ENCODE results near the gene SLC2A1. TPM values are rescaled to one million over a fixed set of nuclear protein-coding genes. Genes with fewer than 3 reads are reported as not detected.

Gene SLC2A1
- total RNA-seq, 1 donor from 2014 or later: 117 TPM

DNA sequence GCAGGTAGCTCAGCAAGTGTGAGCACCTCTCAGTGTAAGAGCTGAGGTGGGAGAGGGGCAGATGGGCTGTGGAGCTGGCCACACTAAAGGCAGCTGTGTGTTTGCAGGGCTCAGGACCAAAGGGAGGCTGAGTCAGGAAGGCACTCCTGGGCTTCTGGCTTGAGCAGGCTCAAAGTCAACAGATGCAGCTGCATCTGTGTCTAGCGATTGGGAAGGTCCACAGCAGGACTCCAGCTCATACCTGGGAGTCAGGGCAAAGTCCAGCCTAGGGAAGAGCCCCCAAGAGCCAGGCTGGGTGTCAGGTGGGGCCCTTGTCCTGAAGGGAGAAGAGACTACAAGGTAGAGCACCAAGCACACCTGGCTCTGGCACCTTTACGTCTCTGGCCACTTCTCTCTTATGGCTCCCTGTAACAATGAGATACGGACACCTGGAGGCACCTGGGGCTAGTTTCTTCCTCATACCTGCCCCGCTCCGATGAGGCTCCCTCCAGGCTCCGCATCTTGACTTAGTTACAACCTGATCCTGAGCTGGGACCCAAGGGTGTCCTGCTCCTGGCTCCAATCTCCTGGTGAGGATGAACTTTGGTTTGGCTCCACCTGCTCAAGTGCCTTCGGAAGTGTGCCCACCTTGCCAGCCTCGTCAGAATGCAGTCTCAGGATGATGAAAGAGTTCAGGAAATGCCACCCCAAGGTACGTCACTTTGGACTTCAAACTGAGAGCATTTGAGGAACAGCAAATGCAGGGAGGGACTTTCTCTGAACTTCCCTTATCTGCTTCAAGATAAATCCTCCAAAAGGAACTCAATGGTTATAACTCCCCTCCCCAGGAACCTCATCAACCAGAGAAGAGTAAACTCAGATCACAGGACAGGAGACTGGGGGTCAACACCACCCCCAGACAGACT lies 21.5 kb upstream of the SLC2A1 start:
- POLR2A ChIA-PET: interaction anchor here (0.8 to 1.7 kb wide), 3 partner anchors 28 to 57 kb away, joined by 5 to 8 read pairs (median 5); no protein-coding TSS in a partner anchor

GRCh38 chr1:42979036-42979430 lies 20.4 kb upstream of the SLC2A1 start:
- Mint-ChIP-seq H3K27ac (no peak overlapping the region), H3K27me3 (no peaks in the 10 kb centered on the region), H3K9me3 (no peaks in the 10 kb centered on the region), H3K4me3 (no peak overlapping the region), H3K4me1 (peaks cover 21% of the 10 kb centered on the region), H3K36me3 (ENCODE audit: low read depth) (peaks cover 11% of the 10 kb centered on the region)
- POLR2A ChIA-PET: interaction anchor here (0.9 to 1.7 kb wide), 2 partner anchors 27 to 56 kb away, joined by 5 read pairs; no protein-coding TSS in a partner anchor
- intact Hi-C loops (cut with micrococcal nuclease): no loop called here
- ATAC-seq (ENCODE audit: low read depth): no peak
- TF ChIP-seq, protein P1, sequence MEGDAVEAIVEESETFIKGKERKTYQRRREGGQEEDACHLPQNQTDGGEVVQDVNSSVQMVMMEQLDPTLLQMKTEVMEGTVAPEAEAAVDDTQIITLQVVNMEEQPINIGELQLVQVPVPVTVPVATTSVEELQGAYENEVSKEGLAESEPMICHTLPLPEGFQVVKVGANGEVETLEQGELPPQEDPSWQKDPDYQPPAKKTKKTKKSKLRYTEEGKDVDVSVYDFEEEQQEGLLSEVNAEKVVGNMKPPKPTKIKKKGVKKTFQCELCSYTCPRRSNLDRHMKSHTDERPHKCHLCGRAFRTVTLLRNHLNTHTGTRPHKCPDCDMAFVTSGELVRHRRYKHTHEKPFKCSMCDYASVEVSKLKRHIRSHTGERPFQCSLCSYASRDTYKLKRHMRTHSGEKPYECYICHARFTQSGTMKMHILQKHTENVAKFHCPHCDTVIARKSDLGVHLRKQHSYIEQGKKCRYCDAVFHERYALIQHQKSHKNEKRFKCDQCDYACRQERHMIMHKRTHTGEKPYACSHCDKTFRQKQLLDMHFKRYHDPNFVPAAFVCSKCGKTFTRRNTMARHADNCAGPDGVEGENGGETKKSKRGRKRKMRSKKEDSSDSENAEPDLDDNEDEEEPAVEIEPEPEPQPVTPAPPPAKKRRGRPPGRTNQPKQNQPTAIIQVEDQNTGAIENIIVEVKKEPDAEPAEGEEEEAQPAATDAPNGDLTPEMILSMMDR (IDR thresholded peaks at IDR 0.05): no peak
- CTCF ChIA-PET: no interaction called here
- DNase-seq: no peak

More for the DNA sequence above, 21.5 kb upstream of the SLC2A1 start:
- CTCF ChIA-PET: no interaction called here
- peak overlapping the region; percentile 5 for H3K4me3 Mint-ChIP-seq
- H3K9me3 Mint-ChIP-seq: no peaks in the 10 kb centered on the region
- DNase-seq: no peak
- H3K4me1 Mint-ChIP-seq: peaks cover 21% of the 10 kb centered on the region
- TF ChIP-seq, protein P1 (IDR thresholded peaks at IDR 0.05): no peak
- intact Hi-C loops (cut with micrococcal nuclease): no loop called here
- ATAC-seq (ENCODE audit: low read depth): peak; percentile 64
- H3K27ac Mint-ChIP-seq: peak overlapping the region; percentile 65
- H3K27me3 Mint-ChIP-seq: no peaks in the 10 kb centered on the region
- peaks cover 10% of the 10 kb centered on the region for H3K36me3 Mint-ChIP-seq (ENCODE audit: low read depth)

DNA sequence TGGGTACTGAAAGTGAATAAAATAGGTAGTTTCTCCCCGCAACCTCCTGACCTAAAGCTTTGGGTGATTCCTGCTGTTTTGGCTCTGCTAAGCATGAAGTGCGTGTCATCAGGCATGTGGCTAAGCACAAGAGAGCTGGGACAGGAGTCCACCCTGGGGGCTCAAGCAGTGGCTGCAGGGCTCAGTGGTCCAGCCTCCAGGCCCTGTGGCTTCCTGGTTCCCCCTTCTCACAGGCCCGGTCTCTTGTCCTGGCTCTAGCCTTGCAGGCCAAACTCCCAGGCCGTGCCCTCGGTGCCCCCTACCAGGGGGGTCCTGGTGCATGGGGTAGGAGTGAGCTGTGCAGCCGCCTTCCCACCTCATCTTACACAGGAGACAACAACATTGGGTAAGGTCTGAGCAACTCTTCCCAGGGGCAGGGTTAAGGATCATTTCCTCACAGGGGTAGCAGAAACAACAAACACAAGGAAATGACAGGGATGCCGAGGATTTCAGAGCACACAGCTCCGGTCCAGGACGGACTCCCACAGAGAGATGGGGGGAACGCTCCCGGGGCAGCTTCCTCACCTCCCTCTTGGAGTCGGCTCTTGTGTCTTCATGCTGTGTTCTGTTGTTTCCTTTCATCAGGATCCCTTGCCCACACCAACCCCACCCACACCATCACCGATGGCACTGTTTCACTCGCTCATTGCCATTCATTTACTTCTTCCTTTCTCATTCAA lies 19.8 kb upstream of the SLC2A1 start:
- ATAC-seq (ENCODE audit: low read depth): no peak

DNA sequence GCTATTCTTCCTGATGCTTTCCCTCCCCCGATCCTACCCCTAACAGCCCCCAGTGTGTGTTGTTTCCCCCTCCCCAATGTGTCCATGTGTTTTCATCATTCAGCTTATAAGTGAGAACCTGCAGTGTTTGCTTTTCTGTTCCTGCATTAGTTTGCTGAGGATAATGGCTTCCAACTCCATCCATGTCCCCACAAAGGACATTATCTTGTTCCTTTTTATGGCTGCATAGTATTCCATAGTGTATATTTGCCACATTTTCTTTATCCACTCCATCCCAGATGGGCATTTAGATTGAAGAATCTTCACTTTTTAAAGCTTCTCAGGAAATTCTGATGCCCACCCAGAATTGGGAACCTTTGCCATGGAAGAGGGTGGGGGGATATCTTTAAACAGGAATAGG lies 19.0 kb upstream of the SLC2A1 start:
- DNase-seq (no peak), ATAC-seq (ENCODE audit: low read depth) (no peak)
- Mint-ChIP-seq H3K27me3 (no peaks in the 10 kb centered on the region), H3K9me3 (no peaks in the 10 kb centered on the region), H3K4me1 (peaks cover 21% of the 10 kb centered on the region), H3K27ac (no peak overlapping the region), H3K4me3 (no peak overlapping the region), H3K36me3 (ENCODE audit: low read depth) (peaks cover 14% of the 10 kb centered on the region)
- intact Hi-C loops (cut with micrococcal nuclease): no loop called here
- TF ChIP-seq, protein P1 (IDR thresholded peaks at IDR 0.05): no peak
- ChIA-PET POLR2A (interaction anchor here (0.7 kb wide), 1 partner anchor 11 kb away, joined by 3 read pairs; no protein-coding TSS in a partner anchor), CTCF (no interaction called here)

More for the DNA sequence above, 19.8 kb upstream of the SLC2A1 start:
- no peak overlapping the region for H3K27ac Mint-ChIP-seq
- DNase-seq: no peak
- ChIA-PET CTCF (no interaction called here), POLR2A (no interaction called here)
- intact Hi-C loops (cut with micrococcal nuclease): no loop called here
- no peaks in the 10 kb centered on the region for H3K9me3 Mint-ChIP-seq
- peaks cover 21% of the 10 kb centered on the region for H3K4me1 Mint-ChIP-seq
- peaks cover 14% of the 10 kb centered on the region for H3K36me3 Mint-ChIP-seq (ENCODE audit: low read depth)
- TF ChIP-seq, protein P1 (IDR thresholded peaks at IDR 0.05): no peak
- H3K4me3 Mint-ChIP-seq: no peak overlapping the region
- no peaks in the 10 kb centered on the region for H3K27me3 Mint-ChIP-seq

Data from activated B cell treated with CpG ODN at 0.5 μM for 24 hours (primary cell).